NCI-H460 (cell line): Measurements from ENCODE around the gene NLGN4Y. TPM values are rescaled to one million over a fixed set of nuclear protein-coding genes. Genes with fewer than 3 reads are reported as not detected.

Experiments
- DNase-seq: peaks from one replicate; pipeline ENCODE4 v3.0.0-alpha.2; 2016; ENCODE audit warnings: low read depth; ENCODE audit errors: extremely low read depth
- total RNA-seq: library from RNA; depleted of rRNA; stranded (reverse); fragments of >200 nt; shearing (Covaris generic); gene quantifications from 2 replicates; pipeline ENCODE4 v1.2.3, GENCODE V29; 2014

Gene NLGN4Y
- total RNA-seq, 1 experiment from 2014 or later = 33.3 TPM

DNA sequence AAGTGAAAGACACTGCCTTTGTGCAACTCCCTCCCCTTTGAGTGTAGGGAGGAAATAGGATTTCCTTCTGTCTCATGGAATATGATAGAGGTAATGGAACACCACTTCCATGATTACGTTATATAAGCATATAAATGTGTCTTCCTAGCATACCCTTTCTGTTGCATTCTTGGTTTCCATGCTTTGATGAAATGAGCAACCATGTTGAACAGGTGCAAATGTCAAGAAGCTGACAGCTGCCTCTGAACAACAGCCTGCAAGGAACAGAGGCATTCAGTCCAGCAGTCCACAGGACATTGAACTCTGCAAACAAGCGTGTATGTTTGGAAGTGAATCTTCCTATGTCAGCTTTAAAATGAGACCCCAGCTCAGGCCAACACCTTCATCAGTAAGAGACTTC, 117.5 kb downstream of the NLGN4Y start:
- no peak for DNase-seq

DNA sequence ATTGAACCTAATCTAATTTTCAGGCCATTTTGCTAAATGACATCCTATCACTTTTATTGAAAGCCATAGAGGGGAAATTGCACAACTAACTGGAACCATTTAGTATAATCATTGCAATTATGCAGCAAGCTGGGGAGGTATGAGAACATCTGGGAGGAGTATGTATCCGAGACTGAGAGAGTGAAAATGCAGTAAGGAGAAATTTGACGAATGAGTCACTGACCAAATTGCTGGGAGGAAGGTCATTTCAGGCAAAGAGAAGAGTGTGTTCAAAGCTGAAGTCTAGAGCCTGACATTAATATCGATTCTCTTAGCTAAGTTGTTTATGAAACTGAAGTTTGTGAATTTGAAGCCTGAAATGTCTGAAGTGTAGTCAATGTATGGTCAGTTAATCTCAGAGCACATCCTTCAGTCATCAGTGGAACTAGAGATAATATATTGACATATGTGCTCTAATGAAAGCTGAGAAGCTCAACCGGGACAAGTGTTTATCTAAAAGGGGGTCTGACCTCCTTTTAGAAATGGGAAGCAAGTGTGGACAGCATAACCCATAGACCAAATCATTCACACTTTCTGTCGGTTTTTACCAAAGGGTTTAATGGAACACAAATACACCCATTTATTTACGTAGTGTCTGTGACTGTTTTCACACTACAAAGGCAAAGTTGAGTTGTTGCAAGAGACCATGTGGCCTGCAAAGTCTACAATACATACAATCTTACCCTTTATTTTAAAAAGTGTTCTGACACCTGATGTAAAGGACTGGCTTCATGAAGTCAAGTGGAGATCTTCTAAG, 120.0 kb downstream of the NLGN4Y start:
- no peak for DNase-seq

DNA sequence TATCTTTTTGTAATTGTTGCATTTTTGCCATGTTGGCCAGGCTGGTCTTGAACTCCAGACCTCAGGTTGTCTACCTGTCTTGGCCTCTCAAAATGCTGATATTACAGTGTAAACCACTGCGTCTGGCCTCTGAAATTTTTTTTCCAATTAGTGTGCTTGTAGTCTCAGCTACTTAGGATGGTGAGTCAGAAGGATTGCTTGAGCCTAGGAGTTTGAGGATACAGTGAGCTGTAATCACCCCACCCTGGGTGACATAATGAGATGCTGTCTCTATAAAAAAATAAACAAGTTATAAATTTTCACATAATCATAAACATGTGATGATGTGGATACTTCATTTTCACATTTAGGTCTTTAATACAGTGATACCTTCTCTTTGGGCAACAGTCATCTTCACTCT, 154.9 kb downstream of the NLGN4Y start:
- no peak for DNase-seq

DNA sequence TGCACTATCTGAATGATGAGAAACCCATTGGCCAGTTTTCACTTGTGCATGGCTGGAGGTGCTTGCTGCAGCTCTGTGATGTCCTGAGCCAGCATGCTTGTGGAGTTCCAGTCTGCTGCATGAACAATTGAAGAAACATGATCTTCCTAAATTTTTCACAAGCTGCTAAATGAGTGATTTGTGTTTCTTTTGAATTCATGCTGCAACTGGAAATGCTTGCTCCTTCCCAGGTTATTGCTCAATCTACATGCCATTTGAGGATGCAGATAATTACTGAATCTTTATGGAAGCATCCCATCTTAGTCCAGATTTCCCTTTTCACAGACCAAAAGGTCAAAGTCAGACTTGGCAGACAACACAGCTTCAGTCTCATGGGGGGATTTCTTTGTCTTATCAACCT, 170.2 kb downstream of the NLGN4Y start:
- DNase-seq = no peak

DNA sequence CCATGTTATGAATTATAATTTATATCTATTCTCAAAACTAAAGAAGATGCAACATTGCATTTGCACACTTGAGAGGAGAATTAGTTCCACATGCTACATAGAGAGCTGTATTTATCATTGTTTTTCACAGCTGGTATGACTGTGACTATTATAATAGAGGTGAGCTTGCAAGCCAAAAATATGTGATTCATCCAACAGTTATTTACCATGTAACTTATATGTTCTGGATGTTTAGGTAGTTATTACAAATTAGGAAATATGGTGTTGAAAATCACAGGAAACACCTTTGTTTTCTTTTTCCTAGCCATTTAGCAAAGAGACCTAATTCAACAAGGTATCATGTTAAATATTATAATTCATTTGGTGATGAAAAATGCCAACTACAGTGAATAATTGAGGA, 183.8 kb downstream of the NLGN4Y start:
- no peak for DNase-seq

DNA sequence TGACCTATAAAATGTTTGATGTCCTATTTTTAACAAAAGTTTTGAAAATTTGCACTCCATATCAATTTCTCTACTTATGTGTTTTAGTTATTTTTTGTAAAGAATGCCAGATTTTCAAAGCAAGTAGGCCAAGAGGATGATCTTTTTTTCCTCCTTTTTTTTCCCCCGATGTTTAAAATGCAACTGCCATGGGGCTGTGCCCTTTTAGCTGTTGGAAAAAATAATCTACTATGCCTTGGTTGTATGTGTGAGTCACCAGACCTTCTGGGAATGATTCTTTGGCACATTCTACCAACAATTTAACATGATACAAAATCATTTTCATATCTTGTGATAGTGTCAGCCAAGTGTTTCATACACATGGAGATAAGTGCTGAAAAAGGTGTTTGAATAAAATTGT, 217.3 kb downstream of the NLGN4Y start:
- DNase-seq = no peak

DNA sequence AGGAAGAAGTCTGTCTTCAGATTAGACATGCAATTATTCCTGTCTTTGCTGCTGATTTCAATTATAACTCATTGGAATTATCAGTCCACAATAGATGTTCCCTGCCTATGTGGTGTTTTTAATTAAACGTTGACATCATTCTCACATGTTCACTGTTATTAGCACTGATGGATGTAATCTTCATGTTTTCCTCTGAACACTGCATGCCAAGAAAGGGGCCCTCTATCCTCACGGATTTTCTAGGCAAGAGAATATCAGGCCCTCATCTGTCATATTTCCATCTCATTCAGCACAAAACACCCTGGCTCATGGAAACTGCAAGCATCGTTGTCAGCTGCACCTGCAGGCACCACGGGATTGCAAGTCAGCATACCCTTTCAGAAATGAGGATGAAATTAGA, 224.0 kb downstream of the NLGN4Y start:
- no peak for DNase-seq

DNA sequence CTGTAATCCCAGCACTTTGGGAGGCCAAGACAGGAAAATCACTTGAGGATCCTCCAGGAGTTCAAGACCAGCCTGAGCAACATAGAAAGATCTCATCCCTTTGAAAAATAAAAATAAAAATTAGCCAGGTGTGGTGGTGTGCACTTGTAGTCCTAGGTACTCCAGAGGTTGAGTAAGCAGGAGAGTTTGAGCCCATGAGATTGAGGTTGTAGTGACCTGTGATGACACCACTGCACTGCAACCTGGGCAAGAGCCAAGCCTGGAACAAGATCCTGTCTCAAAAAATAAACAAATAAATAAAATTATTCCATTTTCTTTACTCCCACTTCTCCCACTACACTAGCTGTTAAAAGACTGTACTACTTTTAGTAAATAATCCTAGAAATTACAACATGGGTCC, 231.2 kb downstream of the NLGN4Y start:
- DNase-seq = no peak

DNA sequence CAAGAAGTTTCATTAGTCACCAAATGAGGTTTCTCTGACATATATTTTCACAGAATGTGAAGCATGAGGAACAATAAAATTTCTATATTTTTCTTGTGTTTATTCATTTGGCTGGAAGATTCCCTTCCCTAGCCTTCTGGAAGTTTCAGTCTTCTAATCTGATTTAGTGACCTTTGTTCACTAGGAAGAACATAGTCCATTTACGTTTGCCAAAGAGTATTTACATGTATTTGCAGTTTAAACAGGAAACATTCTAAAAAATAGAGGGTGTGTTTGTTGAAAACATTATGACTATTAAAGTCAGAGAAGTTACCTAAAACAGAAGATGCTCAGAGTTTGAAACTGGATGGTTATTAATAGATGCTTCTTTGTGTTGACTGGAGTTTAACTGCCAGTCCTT, 238.6 kb downstream of the NLGN4Y start:
- no peak for DNase-seq

DNA sequence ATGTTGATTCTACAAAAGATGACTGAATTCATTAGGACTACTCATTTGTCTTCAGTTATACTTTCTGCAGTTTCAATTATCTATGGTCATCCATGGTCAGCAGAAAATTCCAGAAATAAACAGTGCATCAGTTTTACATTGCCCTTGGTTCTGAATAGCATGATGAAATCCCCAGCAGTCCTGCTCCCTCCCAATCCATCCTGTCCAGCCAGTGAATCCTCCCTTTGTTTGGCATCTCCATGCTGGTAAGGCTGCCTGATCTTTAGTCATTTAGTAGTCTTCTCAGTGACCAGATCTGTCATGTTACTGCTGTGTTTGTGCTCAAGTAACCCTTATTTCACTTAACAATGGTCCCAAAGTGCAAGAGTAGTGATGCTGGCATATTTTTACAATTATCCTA, 239.3 kb downstream of the NLGN4Y start:
- DNase-seq = no peak

DNA sequence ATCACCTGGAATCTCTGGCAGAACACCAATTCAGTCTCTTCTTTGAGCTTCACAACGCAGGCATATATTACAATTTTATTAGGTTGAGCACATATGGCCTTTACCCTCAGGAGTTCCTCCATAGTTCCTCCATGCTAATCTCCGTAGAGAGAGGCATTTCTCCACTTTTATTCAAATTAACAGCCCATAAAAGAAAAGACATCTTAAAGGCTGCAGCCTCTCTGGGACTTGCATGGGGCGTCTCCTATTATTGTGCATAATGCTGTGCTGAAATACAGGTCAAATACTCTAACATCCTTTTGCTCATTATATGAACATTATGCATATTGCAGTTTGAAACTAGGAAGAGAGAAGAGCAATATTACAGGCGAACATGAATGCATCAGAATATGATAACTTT, 253.9 kb downstream of the NLGN4Y start:
- no peak for DNase-seq

DNA sequence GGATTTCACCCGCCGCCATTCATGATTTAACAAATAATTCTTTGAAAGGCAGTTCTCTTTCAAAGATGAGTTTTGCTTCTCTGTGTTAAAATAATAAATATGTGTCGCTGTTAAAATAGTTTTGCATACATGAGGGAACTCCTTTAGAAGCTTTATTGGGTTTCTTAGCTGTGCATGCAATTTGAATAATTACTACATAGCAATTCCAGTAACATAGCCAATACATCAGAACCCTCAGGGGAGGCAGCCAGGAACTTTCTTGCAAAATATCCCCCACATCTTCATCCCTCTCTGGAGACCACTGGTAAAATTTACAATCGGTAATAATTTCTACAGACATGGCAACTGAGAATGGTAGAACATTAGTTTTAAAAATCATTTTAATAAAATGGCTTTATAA, 268.8 kb downstream of the NLGN4Y start:
- no peak for DNase-seq

DNA sequence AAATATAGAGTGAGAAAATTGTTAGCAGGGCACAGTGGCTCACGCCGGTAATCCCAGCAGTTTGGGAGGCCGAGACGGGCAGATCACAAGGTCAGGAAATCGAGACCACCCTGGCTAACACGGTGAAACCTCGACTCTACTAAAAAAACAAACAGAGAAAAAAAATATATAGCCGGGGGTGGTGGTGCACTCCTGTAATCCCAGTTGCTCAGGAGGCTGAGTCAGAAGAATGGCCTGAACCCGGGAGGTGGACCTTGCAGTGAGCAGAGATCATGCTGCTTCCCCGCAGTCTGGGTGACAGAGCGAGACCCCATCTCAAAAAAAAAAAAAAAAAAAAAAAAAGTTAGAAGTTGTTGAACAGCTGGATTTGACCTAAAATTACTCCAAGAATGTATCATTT, 269.3 kb downstream of the NLGN4Y start:
- no peak for DNase-seq

DNA sequence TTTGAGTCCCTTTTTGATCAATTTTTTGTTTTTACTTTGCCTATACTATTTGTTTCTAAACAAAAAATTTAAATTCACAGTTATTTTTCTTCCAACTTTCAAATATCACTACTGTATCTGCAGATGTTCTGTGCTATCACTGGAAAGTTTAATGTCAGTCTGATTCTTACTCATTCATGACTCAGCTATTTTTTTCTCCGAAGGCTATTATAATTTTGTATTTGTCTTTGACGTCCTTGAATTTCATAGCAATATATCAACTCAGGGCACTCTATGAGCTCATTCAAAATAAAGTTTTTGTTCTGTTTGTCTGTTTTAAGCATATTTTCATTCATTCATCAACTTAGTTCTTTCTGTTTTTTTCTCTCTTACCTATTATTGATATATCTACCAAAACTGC, 273.7 kb downstream of the NLGN4Y start:
- DNase-seq = peak; percentile 36

DNA sequence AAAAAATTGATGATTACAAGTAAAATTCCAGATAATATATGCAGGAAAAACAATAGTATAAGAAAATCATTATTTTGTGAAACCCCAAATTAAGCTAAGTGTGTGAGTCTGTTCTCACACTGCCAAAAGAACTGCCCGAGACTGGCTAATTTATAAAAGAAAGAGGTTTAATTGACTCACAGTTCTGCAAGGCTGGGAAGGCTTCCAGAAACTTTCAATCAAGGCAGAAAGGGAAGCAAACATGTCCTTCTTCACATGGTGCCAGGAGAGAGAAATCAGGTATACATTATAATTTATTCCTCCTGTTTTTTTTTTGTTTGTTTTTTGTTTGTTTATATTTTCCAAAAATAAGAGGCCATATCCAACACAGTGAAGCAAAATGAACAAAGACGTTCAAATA, 276.8 kb downstream of the NLGN4Y start:
- no peak for DNase-seq

DNA sequence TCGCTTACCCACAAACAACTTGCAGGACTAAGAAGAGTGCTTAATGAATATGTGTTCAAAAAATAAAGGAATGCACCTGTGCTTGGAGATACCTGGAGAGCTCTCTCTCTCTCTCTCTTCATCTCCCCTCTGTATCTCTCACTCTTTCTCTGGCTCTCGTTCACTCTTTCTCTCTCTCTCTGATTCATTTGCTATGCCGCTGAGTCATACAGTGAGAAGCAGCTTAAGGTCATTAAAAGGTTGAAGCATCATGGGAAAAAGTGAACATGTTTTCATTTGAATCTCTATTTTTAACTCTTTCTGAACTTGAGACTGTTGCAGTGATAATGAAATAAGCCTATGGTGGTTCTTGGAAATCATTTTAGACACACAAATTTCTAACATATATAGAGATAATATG, 277.8 kb downstream of the NLGN4Y start:
- peak; percentile 48 for DNase-seq

DNA sequence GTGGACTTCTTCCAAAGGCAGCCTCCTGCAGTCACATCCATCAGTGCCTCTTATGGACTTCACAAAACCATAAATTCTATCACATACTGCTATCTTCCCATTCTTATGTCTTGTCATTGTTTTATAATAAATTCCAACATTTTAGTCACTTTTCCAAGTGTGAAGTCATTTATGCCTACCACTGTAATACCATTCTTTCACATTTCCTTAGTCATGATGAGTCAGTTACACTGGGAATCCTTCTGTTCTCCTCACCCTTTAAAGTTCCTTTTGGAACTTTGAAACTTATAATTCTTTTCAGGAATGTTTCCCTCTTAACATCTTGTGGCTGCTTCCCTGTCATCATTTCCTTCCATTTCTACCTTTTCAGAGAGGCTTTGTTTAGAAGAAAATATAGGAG, 279.7 kb downstream of the NLGN4Y start:
- peak; percentile 43 for DNase-seq

DNA sequence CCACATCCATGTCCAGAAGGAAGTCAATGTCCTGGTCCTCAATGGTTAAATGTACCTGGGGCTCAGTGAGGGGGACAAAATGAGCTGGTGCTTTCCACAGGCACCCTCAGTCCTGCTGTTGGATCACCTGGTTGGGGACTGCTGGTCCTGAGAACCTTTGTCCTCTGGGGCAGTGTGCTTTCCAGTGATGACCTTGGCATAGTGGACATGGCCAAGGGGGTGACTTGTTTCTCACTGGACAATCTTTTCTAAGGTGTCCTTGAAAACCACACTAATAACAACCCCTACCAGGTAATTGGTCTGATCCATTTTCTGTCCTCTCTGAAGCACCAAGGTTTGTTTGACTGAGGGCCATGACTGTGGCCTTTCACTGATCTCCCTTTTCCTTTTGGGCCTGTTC, 294.1 kb downstream of the NLGN4Y start:
- DNase-seq = no peak

DNA sequence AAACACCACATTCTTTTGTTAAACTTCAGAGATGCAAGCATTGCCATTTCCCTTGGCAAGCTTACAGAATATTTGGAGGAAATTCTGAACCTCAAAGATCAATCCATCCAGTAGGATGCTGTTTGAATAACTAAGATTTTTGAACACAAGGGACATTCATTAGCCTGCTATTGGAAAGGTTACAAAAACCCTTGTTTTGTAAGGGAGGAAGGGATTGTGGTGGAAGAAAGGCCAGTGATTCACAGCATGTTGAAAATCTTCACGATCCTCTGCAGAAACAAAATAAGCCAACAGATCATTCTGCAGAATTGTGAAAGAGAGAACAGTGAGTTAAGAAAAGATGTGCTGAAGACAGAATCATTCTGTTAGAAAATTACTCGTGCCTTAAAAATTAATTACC, 297.9 kb downstream of the NLGN4Y start:
- no peak for DNase-seq

DNA sequence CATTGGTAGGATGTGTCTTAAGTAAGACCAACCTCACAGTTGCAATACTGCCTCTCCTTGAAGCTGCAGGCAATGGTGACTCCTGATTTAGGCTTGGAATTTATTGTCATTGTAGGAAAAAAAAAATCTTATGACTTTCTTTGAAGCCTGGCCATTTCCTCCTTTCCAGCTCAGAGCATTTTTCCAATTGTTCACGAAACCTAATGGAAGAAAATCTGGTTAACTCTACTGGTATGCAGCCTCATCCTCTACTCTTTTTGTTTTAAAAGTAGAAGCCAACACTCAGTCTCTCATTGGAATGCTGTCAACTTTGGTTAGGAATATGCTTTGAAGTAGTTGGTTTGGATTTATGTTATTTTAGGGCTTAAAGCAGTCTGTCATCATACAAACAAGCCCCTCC, 298.6 kb downstream of the NLGN4Y start:
- no peak for DNase-seq

DNA sequence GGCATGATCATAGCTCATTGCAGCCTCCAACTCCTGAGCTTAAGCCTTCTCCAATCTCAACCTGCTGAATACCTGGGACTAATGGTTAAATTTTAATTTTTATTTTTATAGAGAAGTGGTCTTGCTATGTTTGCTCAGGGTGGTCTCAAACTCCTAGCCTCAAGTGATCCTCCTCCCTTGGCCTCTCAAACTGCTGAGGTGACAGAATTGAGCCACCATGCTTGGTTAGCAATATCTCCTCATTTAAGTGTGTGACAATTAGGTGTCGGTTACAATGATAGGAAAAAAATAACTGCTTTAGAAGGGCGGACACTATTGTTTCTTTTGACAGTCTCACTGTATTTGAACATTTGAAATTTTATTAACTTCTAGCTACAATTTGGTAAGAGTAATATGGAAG, 300.3 kb downstream of the NLGN4Y start:
- DNase-seq = no peak

DNA sequence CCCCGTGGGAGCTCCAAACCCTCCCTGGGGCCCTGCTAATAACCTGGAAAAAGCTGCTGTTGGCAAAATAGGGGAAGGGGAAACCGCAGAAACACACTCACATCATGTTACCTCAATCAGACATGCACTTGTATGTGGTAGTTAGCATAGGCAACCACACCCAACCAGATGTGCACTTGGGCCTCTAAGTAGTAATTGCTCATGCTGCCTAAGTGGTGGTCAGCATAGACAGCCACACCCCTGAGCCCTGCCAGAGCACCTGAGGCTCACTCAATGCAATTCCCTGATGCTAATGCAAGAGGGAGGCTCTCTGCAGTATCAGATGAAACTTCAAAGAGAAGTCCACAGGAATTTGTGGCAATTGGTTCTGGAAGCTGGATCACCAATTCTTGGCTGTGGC, 301.4 kb downstream of the NLGN4Y start:
- no peak for DNase-seq

DNA sequence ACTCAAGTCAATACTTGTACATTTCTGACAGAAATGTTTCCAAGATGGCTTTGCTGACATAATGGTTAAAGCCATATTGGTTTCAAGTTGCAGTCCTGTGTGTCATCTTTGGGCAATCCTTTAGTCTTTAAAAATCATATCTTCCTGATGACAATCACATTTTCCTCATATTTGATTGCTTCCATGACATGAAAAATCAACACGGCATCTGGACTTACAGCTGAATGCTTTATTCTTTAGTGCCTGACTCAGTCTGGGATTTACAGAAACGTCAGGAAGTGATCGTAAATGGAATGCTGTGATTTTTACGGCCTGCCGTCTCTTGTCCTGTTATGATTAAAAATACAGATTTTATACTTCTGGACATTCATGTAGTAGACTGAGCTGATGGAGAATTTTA, 304.2 kb downstream of the NLGN4Y start:
- peak; percentile 50 for DNase-seq
